K562 (cell line): ENCODE data around the gene LRRC61.

ENCODE experiments used
- BRD9 ChIP-seq: fragments of 450-650 bp; IDR thresholded peaks from 2 replicates; pipeline ENCODE4 v1.6.1; 2018; ENCODE audit warnings: low read depth; ENCODE audit not compliant: partially characterized antibody
- CBX1 ChIP-seq: sonication (generic); IDR thresholded peaks from 2 replicates; pipeline ENCODE4 v1.6.1; 2016; ENCODE audit warnings: antibody characterized with exemption, low read depth, mild to moderate bottlenecking
- CTCF ChIP-seq, 3 experiments: IDR thresholded peaks in 2 of 3; conservative IDR thresholded peaks in 1 of 3; 2 replicates each; pipeline ENCODE4 v1.5.1; 2011 to 2012; ENCODE audit warnings: low read length in 3 of 3, mild to moderate bottlenecking in 3 of 3, control low read depth in 2 of 3, improper control_type of control experiment in 1 of 3, inconsistent platforms in 1 of 3, low read depth in 1 of 3, mixed read lengths in 1 of 3, moderate library complexity in 1 of 3; ENCODE audit not compliant: insufficient read depth in 2 of 3
- EGR1 ChIP-seq: fragments of 450-650 bp; conservative IDR thresholded peaks from 2 replicates; pipeline ENCODE4 v1.6.1; 2017; ENCODE audit warnings: mild to moderate bottlenecking
- EZH2 ChIP-seq: IDR thresholded peaks from 2 replicates; pipeline ENCODE4 v1.6.1; 2012; ENCODE audit warnings: low read depth, mild to moderate bottlenecking, inconsistent platforms, low read length, borderline replicate concordance
- HMGN3 ChIP-seq: IDR thresholded peaks from 2 replicates; pipeline ENCODE4 v1.6.1; 2011; ENCODE audit warnings: borderline replicate concordance, low read depth, mild to moderate bottlenecking, mixed read lengths, low read length; ENCODE audit not compliant: insufficient read length; ENCODE audit errors: extremely low read depth
- MTA2 ChIP-seq: fragments of 450-650 bp; IDR thresholded peaks from 2 replicates; pipeline ENCODE4 v1.6.1; 2016; ENCODE audit warnings: low read depth
- NCOA1 ChIP-seq: fragments of 450-650 bp; IDR thresholded peaks from 2 replicates; pipeline ENCODE4 v1.6.1; 2016; ENCODE audit warnings: low read depth
- NR2C2 ChIP-seq, 2 experiments: fragments of 200-800 bp in 1 of 2; sonication (Bioruptor generic) in 1 of 2; sonication (generic) in 1 of 2; formaldehyde crosslinking in 1 of 2; IDR thresholded peaks; 2 replicates each; pipeline versions ENCODE4 v1.6.1 to v1.8.0; 2016 to 2022; ENCODE audit warnings: mild to moderate bottlenecking in 1 of 2, missing compliant biosample characterization in 1 of 2, missing genetic modification characterization in 1 of 2, missing genetic modification reagents in 1 of 2
- PATZ1 ChIP-seq: fragments of 250-450 bp; sonication (Bioruptor Pico); IDR thresholded peaks from 2 replicates; pipeline ENCODE4 v1.5.0; 2020; ENCODE audit warnings: mild to moderate bottlenecking, borderline replicate concordance
- SP1 ChIP-seq: sonication (generic); formaldehyde crosslinking; IDR thresholded peaks from 2 replicates; pipeline ENCODE4 v1.8.1; 2022; ENCODE audit warnings: mild to moderate bottlenecking, missing genetic modification reagents
- ZNF274 ChIP-seq: IDR thresholded peaks from 2 replicates; pipeline ENCODE4 v1.6.1; 2011; ENCODE audit warnings: low read depth, mild to moderate bottlenecking, low read length, moderate library complexity, borderline replicate concordance

- TF ChIP-seq CBX1 (no peak), MTA2 (no peak), NR2C2 (CRISPR knock-in tag; IDR thresholded peaks at IDR 0.05) (no peak), NR2C2 (tag; IDR thresholded peaks at IDR 0.05) (no peak), BRD9 (no peak), CTCF (IDR thresholded peaks at IDR 0.05 in 2 of 3, conservative IDR thresholded peaks at IDR 0.05 in 1 of 3; ENCODE audit: insufficient read depth in 2 of 3, low read depth in 1 of 3, low read length in 3 of 3) (no peak), EGR1 (no peak), HMGN3 (no peak), SP1 (CRISPR knock-in tag) (no peak), NCOA1 (no peak), PATZ1 (CRISPR knock-in tag) (no peak), ZNF274 (no peak), EZH2 (no peak)
These were observed 58.6 kb downstream of the LRRC61 start for GRCh38 chr7:150381785-150382122.
